ENCODE measurements around the gene FATE1.

The FATE1 gene, protein sequence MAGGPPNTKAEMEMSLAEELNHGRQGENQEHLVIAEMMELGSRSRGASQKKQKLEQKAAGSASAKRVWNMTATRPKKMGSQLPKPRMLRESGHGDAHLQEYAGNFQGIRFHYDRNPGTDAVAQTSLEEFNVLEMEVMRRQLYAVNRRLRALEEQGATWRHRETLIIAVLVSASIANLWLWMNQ

DNA sequence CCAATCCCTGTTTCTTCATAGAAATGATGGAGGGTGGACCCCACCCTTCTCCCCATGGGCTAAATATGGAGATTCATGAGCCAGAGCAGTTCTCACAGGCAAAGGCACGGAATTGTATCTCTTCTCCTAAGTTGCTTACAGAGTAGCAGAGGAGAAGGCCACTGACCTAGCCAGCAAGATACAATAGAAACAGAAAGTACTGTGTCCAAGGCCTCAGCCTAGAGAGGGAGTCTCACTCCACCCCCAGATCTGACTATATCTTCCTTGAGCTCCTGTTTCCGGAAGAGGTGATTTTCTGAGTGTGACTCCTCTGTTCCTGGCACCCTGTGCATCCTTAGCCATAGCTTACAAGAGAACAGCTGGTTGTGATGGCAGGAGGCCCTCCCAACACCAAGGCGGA lies at the start of gene FATE1:
TSS of gene FATE1 (plus strand) at position 284 of the 400 bp plus-strand sequence. CDS start at position 369, 85 bp downstream.
- in situ Hi-C loops (cut with MboI; ENCODE audit: low sequenced_read_pairs), result no loop called here

DNA sequence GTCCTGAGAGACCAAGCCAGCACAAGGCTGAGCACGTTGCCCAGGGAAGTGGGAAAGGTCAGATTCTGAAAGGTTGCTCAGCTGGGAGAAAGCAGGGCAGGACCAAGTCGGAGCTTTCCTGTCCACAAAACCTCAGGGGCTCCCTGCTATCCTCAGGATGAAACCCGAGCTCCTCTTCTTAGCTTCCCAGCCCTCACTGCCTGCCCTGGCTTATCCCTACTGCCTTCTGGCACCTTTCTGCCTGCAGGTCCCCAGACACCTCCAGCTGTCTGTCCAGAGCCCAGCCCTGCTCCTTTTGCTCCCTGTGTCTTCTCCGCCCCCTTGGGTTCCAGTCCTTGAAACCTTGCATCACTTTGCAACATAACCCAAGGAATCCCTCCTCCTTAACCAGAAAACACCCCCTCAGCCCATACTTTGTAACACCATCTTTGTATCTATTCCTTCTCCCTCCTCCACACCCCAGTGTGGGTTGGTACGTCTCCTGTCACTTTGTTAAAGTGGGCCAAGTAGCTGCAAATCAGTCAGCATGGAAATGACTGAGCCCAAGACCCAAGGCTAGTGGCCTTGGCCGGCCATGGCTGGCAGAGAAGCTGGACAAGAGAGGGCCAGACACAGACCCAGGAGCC lies 40.6 kb upstream of the FATE1 start:
- in situ Hi-C loops (cut with MboI; ENCODE audit: low sequenced_read_pairs), result loop anchor here (25.0 kb wide), 1 partner anchor 513 kb away; no protein-coding TSS in a partner anchor

DNA sequence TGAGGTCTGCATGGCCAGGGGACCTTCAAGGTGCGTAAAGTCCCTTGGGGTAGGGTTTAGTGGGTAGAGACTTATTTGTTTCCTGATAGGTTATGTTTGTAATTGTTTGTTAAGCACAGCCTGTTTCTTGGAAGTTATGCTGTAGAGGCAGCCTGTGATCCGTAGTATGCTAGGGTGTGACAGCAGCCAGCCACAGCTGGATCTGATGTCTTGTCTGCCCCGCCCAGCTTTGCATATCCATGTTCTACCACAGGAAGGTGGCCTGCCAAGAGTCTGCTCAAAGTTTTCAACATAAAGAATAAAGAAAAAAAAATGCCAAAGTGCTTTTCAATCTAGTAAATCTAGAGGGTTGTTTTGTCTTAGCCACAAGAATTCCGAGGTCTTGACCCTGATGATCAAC lies 39.6 kb upstream of the FATE1 start:
- in situ Hi-C loops (cut with MboI; ENCODE audit: low sequenced_read_pairs), result loop anchor here (25.0 kb wide), 1 partner anchor 514 kb away; no protein-coding TSS in a partner anchor

DNA sequence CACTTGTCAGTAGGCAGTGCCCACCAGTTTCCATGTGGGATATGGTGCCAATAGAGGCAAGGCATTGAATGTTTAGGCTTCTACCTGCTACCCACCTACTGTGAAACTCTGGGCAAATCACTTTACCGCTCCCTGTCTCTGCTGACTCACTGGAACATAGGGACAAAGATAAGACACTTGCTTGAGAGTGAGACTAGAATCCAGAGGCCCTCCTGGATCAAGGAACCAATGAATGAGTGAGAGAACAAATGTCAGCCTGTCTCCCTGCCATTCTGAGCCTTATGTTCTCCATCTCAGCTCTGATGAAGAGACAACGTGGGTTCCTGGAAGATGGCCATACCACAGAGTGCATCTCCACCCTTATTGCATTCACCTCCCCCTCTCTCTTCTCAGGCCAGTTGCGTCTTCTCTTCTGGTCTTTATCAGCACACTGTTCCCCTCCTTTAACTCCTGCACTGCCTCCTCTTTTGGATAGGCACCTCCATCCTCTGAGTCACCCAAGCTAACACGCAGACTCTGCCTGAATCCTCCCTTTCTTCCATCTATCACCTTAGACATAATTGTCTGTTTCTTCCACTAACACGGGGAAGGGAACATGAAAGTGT lies 35.9 kb upstream of the FATE1 start:
- in situ Hi-C loops (cut with MboI; ENCODE audit: low sequenced_read_pairs), result loop anchor here (25.0 kb wide), 1 partner anchor 518 kb away; no protein-coding TSS in a partner anchor

DNA sequence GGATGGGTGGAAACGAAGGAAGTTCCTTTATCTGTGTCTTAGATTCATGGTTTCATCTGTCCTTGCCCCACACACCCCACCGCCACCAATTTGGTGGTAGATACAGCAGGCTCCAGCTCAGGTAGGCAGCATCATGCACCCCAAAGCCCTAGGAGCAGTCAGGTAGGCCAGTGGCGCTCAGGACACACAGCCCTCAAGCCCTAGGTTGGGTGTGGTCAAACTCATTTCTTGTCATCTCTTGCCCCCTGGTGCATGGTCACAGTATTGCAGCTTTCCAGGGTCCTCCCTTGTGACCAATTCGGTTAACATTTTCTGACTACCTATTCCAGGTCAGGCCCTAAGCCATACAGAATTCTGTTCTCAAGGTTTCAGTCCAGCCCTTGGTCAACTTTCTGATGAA lies 35.0 kb upstream of the FATE1 start:
- in situ Hi-C loops (cut with MboI; ENCODE audit: low sequenced_read_pairs), result loop anchor here (25.0 kb wide), 1 partner anchor 519 kb away; no protein-coding TSS in a partner anchor

DNA sequence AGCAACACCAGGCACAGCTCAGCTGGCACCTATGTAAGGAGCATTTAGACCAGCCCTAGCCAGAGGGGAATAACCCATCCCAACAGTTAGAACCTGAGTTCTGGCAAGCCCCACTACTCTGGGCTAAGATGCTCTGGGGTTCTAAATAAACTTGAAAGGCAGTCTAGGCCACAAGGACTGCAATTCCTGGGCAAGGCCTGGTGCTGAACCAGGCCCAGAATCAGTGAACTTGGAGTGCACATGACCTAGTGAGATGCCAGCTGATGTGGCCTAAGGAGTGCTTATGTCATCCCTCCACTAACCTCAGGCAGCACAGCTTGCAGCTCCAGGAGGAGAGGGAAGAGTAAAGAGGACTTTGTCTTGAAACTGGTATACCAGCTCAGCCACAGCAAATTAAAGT lies 28.2 kb upstream of the FATE1 start:
- in situ Hi-C loops (cut with MboI; ENCODE audit: low sequenced_read_pairs), result loop anchor here (25.0 kb wide), 1 partner anchor 525 kb away; no protein-coding TSS in a partner anchor

DNA sequence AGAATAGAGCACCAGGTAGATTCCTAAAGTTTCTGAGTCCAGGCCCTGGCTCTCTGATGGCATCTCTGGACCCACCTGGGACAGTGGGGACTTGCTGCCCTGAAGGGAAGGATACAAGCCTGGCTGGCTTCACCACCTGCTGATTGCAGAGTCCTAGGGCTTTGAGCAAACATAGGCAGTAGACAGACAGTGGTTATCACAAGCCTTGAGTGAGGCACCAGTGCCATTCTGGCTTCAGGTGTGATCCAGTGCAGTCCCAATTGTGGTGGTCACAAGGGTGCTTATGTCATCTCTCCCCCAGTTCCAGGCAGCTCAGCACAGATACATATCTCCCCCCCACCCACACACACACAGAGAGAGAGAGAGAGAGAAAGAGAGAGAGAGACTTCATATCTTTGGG lies 27.1 kb upstream of the FATE1 start:
- in situ Hi-C loops (cut with MboI; ENCODE audit: low sequenced_read_pairs), result loop anchor here (25.0 kb wide), 1 partner anchor 526 kb away; no protein-coding TSS in a partner anchor

DNA sequence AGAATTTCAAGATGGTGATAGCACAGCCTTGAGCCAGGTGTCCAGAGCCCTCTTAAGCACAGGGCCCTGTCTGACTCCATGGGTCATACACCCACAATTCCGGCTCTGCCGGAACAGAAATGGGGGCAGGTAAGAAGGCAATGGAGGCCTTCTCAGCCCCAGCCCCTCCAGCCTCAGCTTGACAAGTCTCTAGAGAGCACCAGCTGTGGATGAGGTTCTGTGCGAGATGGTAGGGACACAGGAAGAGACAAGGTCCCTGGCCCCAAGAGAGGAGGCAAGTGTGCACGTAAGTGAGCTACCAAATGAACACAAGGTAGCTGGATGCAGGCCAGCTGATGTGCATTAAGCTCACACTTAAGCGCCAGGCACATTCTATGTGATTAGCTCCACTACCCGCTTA lies 23.0 kb upstream of the FATE1 start:
- in situ Hi-C loops (cut with MboI; ENCODE audit: low sequenced_read_pairs), result loop anchor here (25.0 kb wide), 1 partner anchor 531 kb away; no protein-coding TSS in a partner anchor

DNA sequence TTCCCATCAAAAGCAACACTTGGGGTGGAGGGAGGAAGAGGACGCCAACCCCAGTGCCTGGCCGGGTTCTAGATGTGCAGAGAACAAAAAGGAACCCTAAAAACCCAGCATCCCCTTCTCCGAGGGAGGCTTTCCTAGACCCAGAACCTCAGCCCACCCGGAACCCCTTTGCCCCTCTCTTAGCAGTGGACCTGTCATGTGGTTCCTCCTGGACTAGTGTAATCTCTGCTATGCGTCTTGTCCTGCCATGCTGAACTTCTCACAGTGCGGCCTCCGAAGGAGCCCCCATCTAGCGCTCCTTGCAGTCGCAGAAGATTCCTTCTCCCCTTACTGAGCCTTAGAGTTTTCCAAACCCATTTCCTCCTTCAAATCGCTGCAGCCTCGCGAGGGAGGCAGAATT lies 21.7 kb upstream of the FATE1 start:
- in situ Hi-C loops (cut with MboI; ENCODE audit: low sequenced_read_pairs), result loop anchor here (25.0 kb wide), 1 partner anchor 532 kb away; no protein-coding TSS in a partner anchor

DNA sequence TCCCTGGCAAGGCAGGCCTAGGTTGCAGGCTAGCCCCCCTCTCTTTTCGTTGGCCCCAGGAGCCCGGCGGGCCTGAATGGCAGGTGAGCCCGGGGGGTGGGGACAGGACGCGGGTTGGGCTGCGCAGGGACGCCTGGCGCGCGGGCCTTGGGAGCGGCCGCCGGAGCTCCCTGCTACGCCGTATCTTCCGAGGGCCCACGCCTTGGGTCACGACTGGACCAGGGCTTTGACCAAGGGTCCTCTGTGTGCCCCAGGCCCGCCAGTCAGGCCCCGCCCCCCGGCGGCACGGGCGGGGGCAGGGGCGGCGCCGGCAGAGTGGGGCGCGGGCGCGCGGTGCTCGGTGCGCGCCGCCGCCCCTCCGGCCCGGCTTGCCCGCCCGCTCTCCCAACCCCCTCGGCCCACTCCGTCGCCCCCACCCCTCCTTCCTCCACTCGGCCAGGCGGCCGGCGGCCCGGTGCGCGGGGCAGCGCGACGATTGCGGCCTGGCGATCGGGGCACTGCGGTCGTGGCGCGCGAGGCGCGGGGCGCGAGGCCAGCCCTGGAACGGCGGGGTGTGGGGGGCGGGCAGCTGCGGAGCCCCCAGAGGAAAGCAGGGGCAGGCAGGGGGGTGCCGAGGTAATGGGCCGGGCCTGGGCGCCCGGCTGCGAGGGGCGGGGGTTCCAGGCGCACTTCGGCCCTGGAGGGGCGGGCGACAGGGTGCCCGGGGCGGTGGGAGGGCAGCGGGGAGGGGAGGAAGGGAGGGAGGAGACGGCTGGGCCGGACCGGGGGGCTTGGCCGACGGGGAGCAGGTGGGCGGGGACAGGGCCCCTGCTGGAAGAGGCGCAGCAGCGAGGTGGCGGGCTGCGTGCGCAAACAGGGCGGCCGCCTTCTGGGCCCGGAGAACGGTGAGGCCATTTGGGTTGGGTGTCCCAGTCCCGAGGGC lies 20.9 kb upstream of the FATE1 start, which contains the start of gene PRRG3:
TSS of gene PRRG3 (plus strand) at position 798 of the 922 bp plus-strand sequence. CDS start 3,357 bp downstream, outside the sequence.
- in situ Hi-C loops (cut with MboI; ENCODE audit: low sequenced_read_pairs), result loop anchor here (25.0 kb wide), 1 partner anchor 533 kb away; no protein-coding TSS in a partner anchor

DNA sequence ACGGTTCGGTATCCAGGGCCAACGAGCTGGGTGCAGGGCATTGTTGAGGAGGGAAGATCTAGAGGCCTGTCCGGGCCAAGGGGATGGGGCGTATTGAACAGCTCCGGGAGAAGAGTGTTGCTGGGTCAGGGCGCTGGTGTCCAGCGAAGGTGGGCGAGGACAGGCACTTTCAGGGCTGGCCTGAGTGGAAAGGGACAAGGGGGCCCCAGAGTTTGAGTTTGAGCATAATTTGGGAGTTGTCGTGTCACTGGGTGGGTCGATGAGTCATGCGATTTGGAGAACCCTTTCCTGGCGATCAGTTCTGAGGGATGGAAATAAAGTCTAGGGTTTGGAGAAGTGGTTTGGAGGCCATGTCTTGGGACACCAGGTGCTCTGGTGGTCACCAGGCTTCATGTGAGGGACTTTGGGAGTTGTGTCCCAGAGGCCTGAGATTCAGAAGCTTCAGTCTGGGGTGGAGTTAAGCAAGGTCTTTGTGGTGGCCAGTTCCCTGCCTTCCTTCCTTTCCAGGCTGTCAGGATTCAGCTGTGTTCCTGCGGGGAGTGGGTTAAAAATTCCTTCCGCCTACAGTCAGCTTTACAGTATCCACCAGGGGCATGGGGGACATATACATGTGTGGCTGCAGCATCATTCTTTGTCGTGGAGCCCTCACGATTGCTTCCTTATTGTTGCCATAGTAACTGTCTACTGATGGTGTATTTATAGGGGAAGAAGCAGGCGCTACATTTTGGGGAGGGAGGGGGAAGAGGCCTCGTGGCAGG lies 20.1 kb upstream of the FATE1 start:
- in situ Hi-C loops (cut with MboI; ENCODE audit: low sequenced_read_pairs), result loop anchor here (25.0 kb wide), 1 partner anchor 533 kb away; no protein-coding TSS in a partner anchor

DNA sequence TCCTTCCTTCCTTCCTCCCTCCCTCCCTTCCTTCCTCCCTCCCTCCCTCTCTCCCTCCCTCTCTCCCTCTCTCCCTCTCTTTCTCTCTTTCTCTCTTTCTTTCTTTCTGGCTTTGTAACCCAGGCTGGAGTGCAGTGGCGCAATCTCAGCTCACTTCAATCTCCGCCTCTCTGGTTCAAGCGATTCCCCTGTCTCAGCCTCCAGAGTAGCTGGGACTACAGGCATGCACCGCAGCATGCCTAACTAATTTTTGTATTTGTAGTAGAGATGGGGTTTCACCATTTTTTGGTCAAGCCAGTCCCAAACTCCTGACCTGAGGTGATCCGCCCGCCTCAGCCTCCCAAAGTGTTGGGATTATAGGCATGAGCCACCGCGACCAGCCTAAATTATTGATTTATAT lies 18.8 kb upstream of the FATE1 start:
- in situ Hi-C loops (cut with MboI; ENCODE audit: low sequenced_read_pairs), result loop anchor here (25.0 kb wide), 1 partner anchor 535 kb away; no protein-coding TSS in a partner anchor

DNA sequence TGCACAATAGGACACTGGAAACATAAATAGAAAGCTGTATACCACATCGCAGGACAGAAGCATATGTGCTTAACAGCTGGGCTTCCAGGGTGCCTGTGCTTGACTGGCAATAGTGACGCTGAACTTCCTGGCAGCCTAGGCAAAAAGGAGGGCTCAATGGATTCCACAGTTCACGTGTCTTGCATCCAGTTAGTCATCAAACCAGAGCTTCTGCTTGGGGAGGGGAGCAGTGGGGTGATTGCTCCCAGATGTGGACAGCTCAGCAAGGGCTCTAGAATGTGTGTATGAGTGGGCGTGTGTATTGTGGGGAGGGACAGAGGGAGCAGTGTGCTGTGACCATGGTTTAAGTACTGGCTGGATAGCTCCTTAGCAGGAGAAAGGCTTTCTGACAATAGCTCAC lies 18.3 kb upstream of the FATE1 start:
- in situ Hi-C loops (cut with MboI; ENCODE audit: low sequenced_read_pairs), result loop anchor here (25.0 kb wide), 1 partner anchor 535 kb away; no protein-coding TSS in a partner anchor

DNA sequence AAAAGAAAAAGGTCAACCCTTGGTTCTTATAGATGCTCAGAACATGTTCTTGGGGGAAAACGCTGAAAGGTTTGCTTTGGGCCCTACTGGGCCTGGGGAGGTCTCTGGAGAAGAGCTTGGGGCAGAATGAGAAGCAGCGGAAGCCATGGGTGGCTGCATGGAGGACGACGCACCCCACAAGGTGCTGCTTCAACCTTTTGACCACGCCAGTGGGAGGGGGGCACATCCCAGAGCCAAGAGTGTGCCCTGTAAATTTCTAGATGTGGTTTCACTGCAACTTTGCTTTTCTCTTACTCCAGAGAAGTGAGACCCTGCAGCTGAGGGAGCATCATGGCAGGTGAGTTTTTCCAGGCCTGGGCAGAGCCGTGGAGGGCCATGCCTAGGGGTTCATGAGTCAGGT lies 17.4 kb upstream of the FATE1 start:
- in situ Hi-C loops (cut with MboI; ENCODE audit: low sequenced_read_pairs), result loop anchor here (25.0 kb wide), 1 partner anchor 536 kb away; no protein-coding TSS in a partner anchor

DNA sequence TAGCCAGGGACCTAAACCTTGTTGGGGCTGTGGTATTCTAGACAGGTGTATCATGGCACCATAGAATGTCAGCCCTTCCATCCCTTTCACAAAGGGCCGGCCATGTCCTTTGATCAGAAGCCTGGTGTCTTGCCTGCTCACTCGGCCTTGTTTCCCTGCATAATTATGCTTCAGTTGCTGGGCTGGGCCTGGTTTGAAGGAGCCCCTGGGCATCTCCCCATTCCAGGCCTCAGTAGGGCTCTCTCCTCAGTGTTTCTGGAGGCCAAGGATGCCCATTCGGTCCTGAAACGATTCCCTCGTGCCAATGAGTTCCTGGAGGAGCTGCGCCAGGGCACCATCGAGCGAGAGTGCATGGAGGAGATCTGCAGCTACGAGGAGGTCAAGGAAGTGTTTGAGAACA lies 16.1 kb upstream of the FATE1 start:
- in situ Hi-C loops (cut with MboI; ENCODE audit: low sequenced_read_pairs), result loop anchor here (25.0 kb wide), 1 partner anchor 537 kb away; no protein-coding TSS in a partner anchor

DNA sequence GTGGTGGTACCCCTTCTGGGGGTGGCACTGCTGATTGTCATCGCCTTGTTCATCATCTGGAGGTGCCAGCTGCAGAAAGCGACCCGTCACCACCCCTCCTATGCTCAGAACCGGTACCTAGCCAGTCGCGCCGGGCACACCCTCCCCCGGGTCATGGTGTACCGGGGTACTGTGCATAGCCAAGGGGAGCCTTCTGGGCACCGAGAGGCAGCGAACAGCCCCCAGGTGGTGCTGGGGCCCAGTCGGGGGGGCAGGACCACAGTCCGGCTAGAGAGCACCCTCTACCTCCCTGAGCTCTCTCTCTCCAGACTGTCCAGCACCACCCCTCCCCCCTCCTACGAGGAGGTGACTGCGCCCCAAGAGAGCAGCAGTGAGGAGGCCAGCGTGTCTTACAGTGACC lies 15.3 kb upstream of the FATE1 start:
- in situ Hi-C loops (cut with MboI; ENCODE audit: low sequenced_read_pairs), result no loop called here

DNA sequence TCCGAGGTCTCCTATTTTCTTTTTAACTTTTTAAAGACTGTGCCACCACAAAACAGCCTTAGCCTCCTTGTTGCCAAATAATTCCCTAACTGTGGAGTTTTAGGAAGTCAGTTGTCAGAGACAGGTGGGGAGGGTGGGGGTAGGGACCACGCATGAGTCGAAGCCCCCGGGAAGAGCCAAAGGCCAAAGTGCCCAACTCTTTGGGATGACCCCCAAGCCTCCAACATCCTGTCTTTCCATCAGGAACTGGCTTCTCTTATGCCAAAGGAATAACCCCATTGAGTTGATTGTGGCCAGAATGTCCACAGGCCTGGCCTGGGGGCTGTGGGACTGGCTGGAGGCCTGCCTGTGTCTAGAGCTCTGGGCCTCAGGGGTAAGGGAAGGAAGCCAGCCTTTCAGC lies 14.8 kb upstream of the FATE1 start:
- in situ Hi-C loops (cut with MboI; ENCODE audit: low sequenced_read_pairs), result no loop called here

DNA sequence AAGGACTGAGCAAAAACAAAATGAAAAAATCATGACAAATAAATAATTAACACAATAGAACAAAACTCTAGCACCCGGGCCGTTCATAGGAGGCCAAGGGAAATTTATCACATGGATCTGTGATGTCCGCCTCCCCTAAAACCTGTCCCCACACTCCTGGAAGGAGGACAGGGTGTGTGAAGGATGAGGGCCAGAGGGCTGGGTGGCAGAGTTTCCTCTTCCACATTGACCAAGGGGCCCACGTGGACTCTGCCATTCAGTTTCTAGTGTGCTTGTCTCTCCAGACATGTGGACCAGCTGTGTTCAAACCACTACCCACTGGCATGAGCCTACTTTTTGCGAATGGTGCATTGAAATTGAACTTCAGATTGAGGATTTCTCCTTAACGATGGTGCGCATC lies 14.3 kb upstream of the FATE1 start:
- in situ Hi-C loops (cut with MboI; ENCODE audit: low sequenced_read_pairs), result no loop called here

DNA sequence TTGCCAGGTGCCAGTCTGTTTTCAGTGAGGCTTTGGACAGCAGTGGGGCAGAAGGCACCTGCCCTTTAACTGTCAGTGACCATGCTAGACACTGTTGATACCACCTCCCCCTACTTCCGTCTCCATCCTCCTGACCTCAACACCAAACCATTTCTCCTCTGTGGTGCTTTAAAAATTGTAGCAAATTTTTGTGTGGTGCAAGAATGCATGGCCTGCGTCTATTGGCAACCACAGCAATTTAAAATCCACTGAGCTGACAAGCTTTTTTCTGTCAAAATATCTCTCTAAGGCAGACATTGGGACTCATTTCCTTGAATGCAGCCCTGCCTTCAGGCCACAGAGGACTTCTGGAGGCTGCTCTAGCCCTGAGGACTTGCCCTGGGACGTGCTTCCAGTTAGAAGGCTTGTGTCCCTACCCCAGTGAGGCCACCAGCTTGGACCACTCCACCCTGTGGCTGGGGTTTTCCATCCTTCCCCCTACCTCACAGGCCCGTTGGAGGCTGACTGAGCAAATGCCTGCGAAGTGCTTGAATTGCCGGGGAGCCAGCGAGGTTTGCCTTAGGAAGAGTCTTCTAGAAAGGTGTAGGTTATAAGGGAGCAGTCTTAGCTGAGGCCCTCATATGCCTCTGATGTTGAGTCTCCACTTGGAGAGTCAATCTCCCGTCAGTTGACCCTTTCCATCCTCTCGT lies 13.7 kb upstream of the FATE1 start:
- in situ Hi-C loops (cut with MboI; ENCODE audit: low sequenced_read_pairs), result no loop called here

Data from HL-60/S4 treated with retinoic acid at 250 ng/mL for 4 days and 3 days (cell line).